Measurements from ENCODE around the gene SARS2.
A peak's percentile ranks its signal among the peaks of the same experiment; 100 is the strongest.

Gene SARS2

GRCh38 chr19:38915329-38916321 is 14.9 kb downstream of the SARS2 start:
- DNase-seq: no peak

- no peak for DNase-seq
Measured at GRCh38 chr19:38913958-38914357, 16.6 kb downstream of the SARS2 start.

GRCh38 chr19:38912600-38913514 is 17.7 kb downstream of the SARS2 start:
- DNase-seq: no peak

- DNase-seq: no peak
Measured at GRCh38 chr19:38911388-38912001, 19.1 kb downstream of the SARS2 start.

GRCh38 chr19:38910488-38910887 is 20.1 kb downstream of the SARS2 start:
- no peak for DNase-seq

GRCh38 chr19:38908911-38909310 is 21.7 kb downstream of the SARS2 start:
- no peak for DNase-seq

- DNase-seq: no peak
Measured at GRCh38 chr19:38907670-38908069, 22.9 kb downstream of the SARS2 start.

GRCh38 chr19:38907227-38907626 is 23.3 kb downstream of the SARS2 start:
- DNase-seq: no peak

GRCh38 chr19:38905620-38906019 is 24.9 kb downstream of the SARS2 start:
- no peak for DNase-seq

GRCh38 chr19:38904581-38905539 is 25.7 kb downstream of the SARS2 start:
- DNase-seq: no peak

GRCh38 chr19:38901683-38902082 is 28.9 kb downstream of the SARS2 start:
- DNase-seq: no peak

GRCh38 chr19:38900743-38901190 is 29.8 kb downstream of the SARS2 start:
- no peak for DNase-seq

- DNase-seq: no peak
Measured at GRCh38 chr19:38900202-38900629, 30.3 kb downstream of the SARS2 start.

- peak; percentile 98 to 100 for DNase-seq
Measured at GRCh38 chr19:38899447-38900201, 30.9 kb downstream of the SARS2 start, which contains the start of the genes NFKBIB and SIRT2. Gene NFKBIB, plus strand, starts transcription at chr19:38899969. Its CDS starts 64 bp downstream, at chr19:38900033. Gene SIRT2, minus strand, starts transcription at chr19:38899618. Its CDS starts 97 bp downstream, at chr19:38899521.

- no peak for DNase-seq
Measured at GRCh38 chr19:38898788-38899446, 31.6 kb downstream of the SARS2 start.

GRCh38 chr19:38894968-38895367 is 35.6 kb downstream of the SARS2 start:
- DNase-seq: peak in 1 of 2 donors; percentile 50

- DNase-seq: no peak
Measured at GRCh38 chr19:38893341-38893771, 37.2 kb downstream of the SARS2 start.

- DNase-seq: no peak
Measured at GRCh38 chr19:38892841-38893240, 37.7 kb downstream of the SARS2 start.

GRCh38 chr19:38891771-38892170 is 38.8 kb downstream of the SARS2 start:
- no peak for DNase-seq

- no peak for DNase-seq
Measured at GRCh38 chr19:38890686-38891085, 39.9 kb downstream of the SARS2 start.
